ENCODE results near the gene PIM3.
"Not testable (repeated sequence)": the region's sequence is repeated elsewhere in the genome, so short reads cannot be mapped to it uniquely, and the experiment has no call there.

PIM3 gene

GRCh38 chr22:49943771-49944398 is 16.7 kb upstream of the PIM3 start:
- no peak for DNase-seq (ENCODE audit: low spot score)

GRCh38 chr22:49944399-49944891 is 16.1 kb upstream of the PIM3 start:
- DNase-seq (ENCODE audit: low spot score) = no peak

- not testable (repeated sequence) for DNase-seq (ENCODE audit: low spot score)
These were observed 15.4 kb upstream of the PIM3 start for GRCh38 chr22:49945042-49945794.

- no peak for DNase-seq (ENCODE audit: low spot score)
These were observed 13.8 kb upstream of the PIM3 start for GRCh38 chr22:49946612-49947295.

GRCh38 chr22:49947296-49947622 is 13.3 kb upstream of the PIM3 start:
- no peak for DNase-seq (ENCODE audit: low spot score)

GRCh38 chr22:49948116-49948957 is 12.2 kb upstream of the PIM3 start:
- no peak for DNase-seq (ENCODE audit: low spot score)

- DNase-seq (ENCODE audit: low spot score) = no peak
These were observed 11.3 kb upstream of the PIM3 start for GRCh38 chr22:49948958-49949913.

GRCh38 chr22:49949914-49950292 is 10.7 kb upstream of the PIM3 start:
- DNase-seq (ENCODE audit: low spot score) = no peak

GRCh38 chr22:49950396-49950994 is 10.1 kb upstream of the PIM3 start:
- DNase-seq (ENCODE audit: low spot score) = no peak

- DNase-seq (ENCODE audit: low spot score) = no peak
These were observed 9.4 kb upstream of the PIM3 start for GRCh38 chr22:49951000-49951677.

GRCh38 chr22:49951678-49951985 is 8.9 kb upstream of the PIM3 start:
- DNase-seq (ENCODE audit: low spot score) = no peak

GRCh38 chr22:49951986-49952896 is 8.3 kb upstream of the PIM3 start:
- DNase-seq (ENCODE audit: low spot score) = no peak

GRCh38 chr22:49953027-49953679 is 7.4 kb upstream of the PIM3 start:
- no peak for DNase-seq (ENCODE audit: low spot score)

- no peak for DNase-seq (ENCODE audit: low spot score)
These were observed 6.8 kb upstream of the PIM3 start for GRCh38 chr22:49953680-49954344.

- DNase-seq (ENCODE audit: low spot score) = no peak
These were observed 6.2 kb upstream of the PIM3 start for GRCh38 chr22:49954354-49954753.

GRCh38 chr22:49954991-49955580 is 5.5 kb upstream of the PIM3 start:
- DNase-seq (ENCODE audit: low spot score) = no peak

GRCh38 chr22:49955581-49956417 is 4.8 kb upstream of the PIM3 start:
- no peak for DNase-seq (ENCODE audit: low spot score)
